CD14-positive monocyte (primary cell): ENCODE measurements around the gene VTI1A. TPM values are rescaled to one million over a fixed set of nuclear protein-coding genes. Genes with fewer than 3 reads are reported as not detected.
"Not testable (repeated sequence)": the region's sequence is repeated elsewhere in the genome, so short reads cannot be mapped to it uniquely, and the experiment has no call there.

ENCODE experiments used
- DNase-seq, 3 donors: peaks; one replicate each; pipeline ENCODE4 v3.0.0-alpha.2; 2011 to 2022
- H2AFZ ChIP-seq: 2 replicates; pipeline ENCODE4 v1.6.0; 2012; ENCODE audit warnings: mild to moderate bottlenecking, low read depth, low read length, inconsistent platforms; ENCODE audit not compliant: insufficient read depth, poor library complexity, severe bottlenecking
- H3K27ac ChIP-seq, 2 donors: 1 replicate in 1 of 2; 2 replicates in 1 of 2; pipeline ENCODE4 v1.5.1; 2012 to 2013; ENCODE audit warnings: low read length in 2 of 2, control low read depth in 1 of 2, inconsistent platforms in 1 of 2, low read depth in 1 of 2, mild to moderate bottlenecking in 1 of 2
- H3K27me3 ChIP-seq, 2 donors: one replicate each; pipeline versions ENCODE4 v1.6.0 to v1.6.1; 2011 to 2013; ENCODE audit warnings: low read length in 2 of 2; ENCODE audit not compliant: control insufficient read depth in 2 of 2, insufficient read depth in 2 of 2
- H3K36me3 ChIP-seq, 2 donors: replicated peaks in 1 of 2; 1 replicate in 1 of 2; 2 replicates in 1 of 2; pipeline versions ENCODE4 v1.5.1 to v1.6.1; 2012 to 2013; ENCODE audit warnings: low read length in 2 of 2, control low read depth in 1 of 2, inconsistent platforms in 1 of 2, mild to moderate bottlenecking in 1 of 2; ENCODE audit not compliant: insufficient read depth in 2 of 2, control insufficient read depth in 1 of 2
- H3K4me1 ChIP-seq, 2 donors: 1 replicate in 1 of 2; 2 replicates in 1 of 2; pipeline versions ENCODE4 v1.5.1 to v1.6.1; 2012 to 2013; ENCODE audit warnings: low read length in 2 of 2, control low read depth in 1 of 2, inconsistent platforms in 1 of 2, mild to moderate bottlenecking in 1 of 2, moderate library complexity in 1 of 2; ENCODE audit not compliant: insufficient read depth in 2 of 2, control insufficient read depth in 1 of 2
- H3K4me2 ChIP-seq: replicated peaks from 2 replicates; pipeline ENCODE3; 2012; ENCODE audit warnings: low read length, moderate library complexity, mild to moderate bottlenecking; ENCODE audit not compliant: poor library complexity, severe bottlenecking; ENCODE audit errors: extremely low read depth
- H3K4me3 ChIP-seq, 3 experiments: fragments of 200-600 bp in 1 of 3; sonication (generic) in 1 of 3; replicated peaks in 1 of 3; 1 replicate in 2 of 3; 2 replicates in 1 of 3; pipeline ENCODE4 v1.5.1; 2011 to 2013; ENCODE audit warnings: low read length in 3 of 3, mild to moderate bottlenecking in 3 of 3, control low read depth in 2 of 3, low read depth in 2 of 3, inconsistent platforms in 1 of 3, moderate library complexity in 1 of 3
- H3K79me2 ChIP-seq: 2 replicates; pipeline ENCODE4 v1.6.0; 2012; ENCODE audit warnings: mild to moderate bottlenecking, control low read depth, inconsistent platforms, low read length, moderate library complexity; ENCODE audit not compliant: insufficient read depth
- H3K9ac ChIP-seq: 2 replicates; pipeline ENCODE4 v1.6.0; 2017; ENCODE audit warnings: low read length, mild to moderate bottlenecking; ENCODE audit not compliant: insufficient read depth, poor library complexity, severe bottlenecking
- H3K9me3 ChIP-seq, 2 donors: replicated peaks in 1 of 2; 1 replicate in 1 of 2; 2 replicates in 1 of 2; pipeline versions ENCODE4 v1.5.1 to v1.6.1; 2012 to 2013; ENCODE audit warnings: low read length in 2 of 2, control low read depth in 1 of 2; ENCODE audit not compliant: control insufficient read depth in 1 of 2, insufficient read depth in 1 of 2
- H4K20me1 ChIP-seq: 2 replicates; pipeline ENCODE4 v1.6.0; 2012; ENCODE audit warnings: mild to moderate bottlenecking, low read length, control low read depth, moderate library complexity; ENCODE audit not compliant: insufficient read depth
- H3K27ac Mint-ChIP-seq, 7 donors: one replicate each; pipeline ENCODE4 v1.8.0; 2020; ENCODE audit warnings: mild to moderate bottlenecking in 7 of 7, mixed read lengths in 7 of 7, moderate library complexity in 6 of 7, inconsistent platforms in 2 of 7
- H3K27me3 Mint-ChIP-seq, 3 donors: one replicate each; pipeline ENCODE4 v1.8.0; 2021 to 2022; ENCODE audit warnings: low read depth in 3 of 3, mild to moderate bottlenecking in 3 of 3, mixed read lengths in 3 of 3, moderate library complexity in 3 of 3, inconsistent platforms in 1 of 3
- H3K36me3 Mint-ChIP-seq, 2 donors: one replicate each; pipeline ENCODE4 v1.8.0; 2020; ENCODE audit warnings: mixed read lengths in 2 of 2, inconsistent platforms in 1 of 2, mild to moderate bottlenecking in 1 of 2
- H3K4me1 Mint-ChIP-seq: one replicate; pipeline ENCODE4 v1.8.0; 2020; ENCODE audit warnings: mild to moderate bottlenecking, mixed read lengths
- H3K4me3 Mint-ChIP-seq, 2 donors: one replicate each; pipeline ENCODE4 v1.8.0; 2020; ENCODE audit warnings: mild to moderate bottlenecking in 2 of 2, mixed read lengths in 2 of 2, moderate library complexity in 1 of 2
- H3K9me3 Mint-ChIP-seq, 7 donors: one replicate each; pipeline ENCODE4 v1.8.0; 2020 to 2022; ENCODE audit warnings: mixed read lengths in 7 of 7, mild to moderate bottlenecking in 6 of 7, moderate library complexity in 6 of 7, inconsistent platforms in 2 of 7
- WGBS: methylation state at CpG from one replicate; pipeline ENCODE4 v1.1.5; 2013; ENCODE audit warnings: missing lambda C conversion rate; ENCODE audit not compliant: insufficient coverage; 5-methylcytosine and 5-hydroxymethylcytosine counted together
- intact Hi-C, 2 donors: fragments of 100-400 bp; cut with micrococcal nuclease; formaldehyde crosslinking; loops; one replicate each; pipeline versions ENCODE4 v1.15.0 to v1.15.1; 2023
- polyA plus RNA-seq, 3 donors: library from polyadenylated mRNA; depleted of rRNA in 1 of 3; unstranded in 2 of 3; stranded (reverse) in 1 of 3; fragments of 300-500 nt in 2 of 3; fragments of >200 nt in 1 of 3; fragmentation: Illumina TruSeq in 2 of 3; gene quantifications; 1 replicate in 2 of 3; 2 replicates in 1 of 3; pipeline ENCODE4 v1.2.3, GENCODE V29; 2012 to 2021
- TF ChIP-seq, protein P1 (sequence below): fragments of 200-600 bp; IDR thresholded peaks from one replicate; pipeline ENCODE4 v1.8.0; 2022; ENCODE audit warnings: antibody characterized with exemption, mild to moderate bottlenecking

The VTI1A gene
- polyA plus RNA-seq, 3 donors: 23.6 to 25.4 (median 24.1) TPM

DNA sequence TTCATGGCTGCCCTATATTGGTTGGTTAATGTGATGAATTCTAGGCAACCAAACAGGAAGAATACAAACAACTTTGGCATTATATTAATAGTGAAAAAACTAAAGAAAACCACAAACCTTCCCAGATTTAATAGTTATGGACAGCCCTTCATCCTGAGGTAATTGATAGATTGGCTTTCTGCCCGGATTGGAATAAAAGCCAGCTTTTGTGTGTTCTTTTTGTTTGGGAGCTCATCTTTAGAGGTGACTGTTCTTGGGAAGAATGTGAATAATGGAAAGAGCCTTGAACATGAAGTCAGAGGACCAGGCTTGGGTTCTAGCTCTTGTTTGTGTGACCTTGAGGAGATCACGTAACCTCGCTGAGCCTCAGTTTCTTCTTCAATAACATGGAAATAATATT, 92.3 kb downstream of the VTI1A start:
- Histone ChIP-seq H3K27ac (no peak overlapping the region), H4K20me1 (peaks cover 4% of the 10 kb centered on the region), H3K79me2 (no peaks in the 10 kb centered on the region), H3K9me3 (no peaks in the 10 kb centered on the region), H3K36me3 (peaks cover 8 to 39% of the 10 kb centered on the region in 2 donors), H3K27me3 (no peaks in the 10 kb centered on the region), H3K9ac (no peak overlapping the region), H3K4me3 (no peak overlapping the region), H3K4me2 (no peak overlapping the region), H3K4me1 (no peaks in the 10 kb centered on the region), H2AFZ (no peak overlapping the region)
- DNase-seq: no peak
- Mint-ChIP-seq H3K4me1 (peaks cover 4% of the 10 kb centered on the region), H3K4me3 (no peak overlapping the region), H3K27me3 (no peaks in the 10 kb centered on the region), H3K27ac (no peak overlapping the region), H3K36me3 (peaks cover 45 to 47% of the 10 kb centered on the region in 2 donors), H3K9me3 (peaks cover 0 to 6% (median 2%) of the 10 kb centered on the region in 7 donors)
- TF ChIP-seq, protein P1, sequence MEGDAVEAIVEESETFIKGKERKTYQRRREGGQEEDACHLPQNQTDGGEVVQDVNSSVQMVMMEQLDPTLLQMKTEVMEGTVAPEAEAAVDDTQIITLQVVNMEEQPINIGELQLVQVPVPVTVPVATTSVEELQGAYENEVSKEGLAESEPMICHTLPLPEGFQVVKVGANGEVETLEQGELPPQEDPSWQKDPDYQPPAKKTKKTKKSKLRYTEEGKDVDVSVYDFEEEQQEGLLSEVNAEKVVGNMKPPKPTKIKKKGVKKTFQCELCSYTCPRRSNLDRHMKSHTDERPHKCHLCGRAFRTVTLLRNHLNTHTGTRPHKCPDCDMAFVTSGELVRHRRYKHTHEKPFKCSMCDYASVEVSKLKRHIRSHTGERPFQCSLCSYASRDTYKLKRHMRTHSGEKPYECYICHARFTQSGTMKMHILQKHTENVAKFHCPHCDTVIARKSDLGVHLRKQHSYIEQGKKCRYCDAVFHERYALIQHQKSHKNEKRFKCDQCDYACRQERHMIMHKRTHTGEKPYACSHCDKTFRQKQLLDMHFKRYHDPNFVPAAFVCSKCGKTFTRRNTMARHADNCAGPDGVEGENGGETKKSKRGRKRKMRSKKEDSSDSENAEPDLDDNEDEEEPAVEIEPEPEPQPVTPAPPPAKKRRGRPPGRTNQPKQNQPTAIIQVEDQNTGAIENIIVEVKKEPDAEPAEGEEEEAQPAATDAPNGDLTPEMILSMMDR: no peak
- intact Hi-C loops: no loop called here
- WGBS: 100% methylated on average over 1 of the region's 3 CpGs

DNA sequence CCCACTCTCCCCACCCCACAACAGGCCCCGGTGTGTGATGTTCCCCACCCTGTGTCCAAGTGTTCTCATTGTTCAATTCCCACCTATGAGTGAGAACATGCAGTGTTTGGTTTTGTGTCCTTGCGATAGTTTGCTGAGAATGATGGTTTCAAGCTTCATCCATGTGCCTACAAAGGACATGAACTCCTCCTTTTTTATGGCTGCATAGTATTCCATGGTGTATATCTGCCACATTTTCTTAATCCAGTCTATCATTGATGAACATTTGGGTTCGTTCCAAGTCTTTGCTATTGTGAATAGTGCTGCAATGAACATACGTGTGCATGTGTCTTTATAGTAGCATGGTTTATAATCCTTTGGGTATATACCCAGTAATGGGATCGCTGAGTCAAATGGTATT, 95.8 kb downstream of the VTI1A start:
- WGBS: no CpG with 5 or more reads among the region's 5 CpGs
- H3K27ac ChIP-seq, H3K79me2 ChIP-seq, H3K4me1 Mint-ChIP-seq, H3K9me3 ChIP-seq, H3K9me3 Mint-ChIP-seq, H3K27ac Mint-ChIP-seq, H3K27me3 Mint-ChIP-seq, H3K27me3 ChIP-seq, DNase-seq, H4K20me1 ChIP-seq, H3K4me3 Mint-ChIP-seq, H3K4me1 ChIP-seq, H3K4me3 ChIP-seq, H2AFZ ChIP-seq, intact Hi-C loops, H3K4me2 ChIP-seq, H3K9ac ChIP-seq: not testable (repeated sequence)
- H3K36me3 Mint-ChIP-seq: peaks cover 42 to 51% of the 10 kb centered on the region in 2 donors
- H3K36me3 ChIP-seq: peaks cover 8 to 38% of the 10 kb centered on the region in 2 donors
